ENCODE data around the gene FAM32A.

FAM32A gene

DNA sequence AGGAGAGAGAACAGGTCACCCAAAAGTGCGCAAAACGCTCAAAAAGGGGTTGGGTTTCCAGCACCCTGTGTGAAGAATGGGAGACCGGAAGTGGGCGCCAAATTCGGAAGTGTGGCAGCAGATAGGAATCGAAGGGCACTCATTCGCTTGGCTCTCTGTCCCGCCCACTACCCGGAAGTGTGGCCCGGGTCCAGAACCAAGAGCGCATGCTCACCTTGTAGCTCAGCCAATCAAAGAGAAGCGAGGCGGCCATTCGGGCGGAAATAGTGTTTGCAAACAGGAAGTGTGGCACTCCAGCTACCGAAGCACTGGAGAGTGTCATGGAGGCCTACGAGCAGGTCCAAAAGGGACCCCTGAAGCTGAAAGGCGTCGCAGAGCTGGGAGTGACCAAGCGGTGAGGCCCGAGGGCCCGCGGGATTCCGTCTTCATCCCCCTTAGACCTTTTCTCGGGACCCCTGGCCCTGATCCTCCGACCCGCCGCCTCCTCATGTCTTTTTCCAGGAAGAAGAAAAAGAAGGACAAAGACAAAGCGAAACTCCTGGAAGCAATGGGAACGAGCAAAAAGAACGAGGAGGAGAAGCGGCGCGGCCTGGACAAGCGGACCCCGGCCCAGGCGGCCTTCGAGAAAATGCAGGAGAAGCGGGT is at the start of gene FAM32A:
Gene FAM32A, plus strand, starts transcription at position 288 of the 645 bp plus-strand sequence. Its CDS starts 33 bp downstream, at position 321.
- Mint-ChIP-seq H3K4me1 (ENCODE audit: low read depth) (peaks cover 36% of the 10 kb centered on the region), H3K27me3 (no peaks in the 10 kb centered on the region), H3K27ac (peak within 1 kb of the TSS; percentile 97), H3K9me3 (ENCODE audit: low read depth) (no peaks in the 10 kb centered on the region), H3K4me3 (peak within 1 kb of the TSS; percentile 99), H3K36me3 (peaks cover 3% of the 10 kb centered on the region)

DNA sequence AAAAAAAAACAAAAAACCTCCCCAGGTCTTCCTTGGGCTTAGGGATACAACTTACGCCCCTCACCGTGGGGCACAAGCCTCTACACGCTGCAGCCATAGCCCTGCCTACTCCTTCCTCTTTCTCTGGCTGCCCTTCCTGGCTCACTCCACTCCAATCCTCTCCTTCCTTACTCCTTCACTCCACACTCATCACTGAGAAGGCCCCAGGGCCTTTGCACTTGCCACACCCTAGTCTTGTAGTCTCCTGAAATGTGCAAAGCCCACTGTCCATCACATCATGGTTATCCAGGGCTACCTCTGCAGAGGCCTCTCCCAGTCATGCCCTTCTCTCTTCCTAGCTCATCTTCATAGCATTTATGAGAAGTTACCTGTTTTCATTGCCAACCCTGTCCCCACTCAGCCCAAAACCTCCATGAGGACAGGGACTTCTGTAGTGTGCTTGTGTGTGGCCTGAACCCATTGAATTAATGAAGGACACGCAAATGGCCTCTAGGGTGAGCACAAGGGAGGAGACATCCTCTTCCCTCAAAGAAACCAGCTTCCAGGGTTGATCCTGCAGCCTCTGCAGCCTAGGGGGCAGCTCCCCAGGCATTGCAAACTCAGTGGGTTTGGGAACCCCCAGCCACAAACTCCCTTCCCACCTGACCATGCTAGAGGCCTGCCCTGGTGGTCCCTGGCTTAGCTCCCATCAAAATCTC is 49.6 kb upstream of the FAM32A start:
- no peaks in the 10 kb centered on the region for H3K27me3 Mint-ChIP-seq
- H3K9me3 Mint-ChIP-seq (ENCODE audit: low read depth) = peaks cover 7% of the 10 kb centered on the region
- peaks cover 2% of the 10 kb centered on the region for H3K4me1 Mint-ChIP-seq (ENCODE audit: low read depth)
- no peak overlapping the region for H3K4me3 Mint-ChIP-seq
- no peak overlapping the region for H3K27ac Mint-ChIP-seq
- H3K36me3 Mint-ChIP-seq = peaks cover 16% of the 10 kb centered on the region

DNA sequence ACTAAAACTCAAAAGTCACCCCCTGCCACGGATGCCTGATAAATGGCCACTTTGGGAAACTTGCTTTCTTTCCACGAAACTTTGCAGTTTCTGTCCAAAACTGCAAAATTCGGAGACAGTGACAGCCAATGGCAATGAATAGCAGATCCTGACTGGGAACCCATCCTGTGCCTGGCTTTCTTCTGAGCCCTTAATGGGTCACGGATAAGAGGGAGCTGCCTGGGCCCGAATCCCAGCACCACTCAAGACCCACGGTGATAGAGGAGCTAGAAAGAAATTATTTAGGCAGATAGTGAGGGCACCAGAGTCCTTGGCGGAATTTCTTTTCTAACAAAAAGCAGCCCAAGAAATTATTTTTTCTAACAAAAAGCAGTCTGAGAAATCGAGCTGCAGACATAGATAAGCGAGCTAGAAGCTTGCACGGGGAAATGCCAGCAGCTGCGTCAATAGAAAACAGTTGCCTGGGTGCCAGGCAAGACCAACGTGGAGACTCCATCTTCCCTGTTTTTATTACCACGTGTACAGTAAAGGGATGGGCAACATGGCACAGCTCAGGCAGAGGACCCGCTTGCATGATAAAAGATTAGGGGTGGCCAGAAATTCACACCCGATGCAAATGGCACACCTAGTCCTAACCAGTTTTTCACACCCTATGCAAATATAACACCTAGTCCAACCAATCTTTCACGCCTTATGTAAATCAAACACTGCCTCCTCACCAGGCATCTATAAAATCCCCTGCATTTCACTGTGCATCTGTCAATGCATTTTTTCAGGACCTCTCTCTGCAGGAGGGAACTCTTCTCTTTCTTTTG is 48.8 kb upstream of the FAM32A start:
- Mint-ChIP-seq H3K4me3 (no peak overlapping the region), H3K27me3 (no peaks in the 10 kb centered on the region), H3K27ac (no peak overlapping the region), H3K36me3 (peaks cover 11% of the 10 kb centered on the region), H3K4me1 (ENCODE audit: low read depth) (peaks cover 2% of the 10 kb centered on the region), H3K9me3 (ENCODE audit: low read depth) (peaks cover 3% of the 10 kb centered on the region)

DNA sequence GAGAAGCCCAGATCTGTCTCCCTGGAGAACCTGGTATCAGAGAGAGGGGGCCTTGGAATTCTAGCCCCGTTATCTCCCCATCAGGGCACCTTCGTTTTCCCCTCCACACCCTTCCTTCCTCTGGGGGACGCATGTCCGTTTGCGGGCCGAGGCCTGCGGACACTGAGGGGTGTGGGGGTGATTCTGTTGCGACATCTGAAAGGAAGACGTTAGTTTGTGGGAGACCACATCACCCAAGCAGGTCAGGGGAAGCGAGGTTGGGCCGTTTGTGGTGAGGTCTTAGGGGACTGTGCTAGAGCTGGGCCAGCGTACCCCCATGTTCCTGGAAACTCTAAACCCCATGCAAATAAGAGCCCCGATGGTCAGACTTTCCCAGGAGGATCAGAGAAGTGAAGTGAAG is 45.5 kb upstream of the FAM32A start:
- Mint-ChIP-seq H3K27me3 (no peaks in the 10 kb centered on the region), H3K4me3 (no peak overlapping the region), H3K9me3 (ENCODE audit: low read depth) (no peaks in the 10 kb centered on the region), H3K27ac (no peak overlapping the region), H3K36me3 (no peaks in the 10 kb centered on the region), H3K4me1 (ENCODE audit: low read depth) (peaks cover 13% of the 10 kb centered on the region)

DNA sequence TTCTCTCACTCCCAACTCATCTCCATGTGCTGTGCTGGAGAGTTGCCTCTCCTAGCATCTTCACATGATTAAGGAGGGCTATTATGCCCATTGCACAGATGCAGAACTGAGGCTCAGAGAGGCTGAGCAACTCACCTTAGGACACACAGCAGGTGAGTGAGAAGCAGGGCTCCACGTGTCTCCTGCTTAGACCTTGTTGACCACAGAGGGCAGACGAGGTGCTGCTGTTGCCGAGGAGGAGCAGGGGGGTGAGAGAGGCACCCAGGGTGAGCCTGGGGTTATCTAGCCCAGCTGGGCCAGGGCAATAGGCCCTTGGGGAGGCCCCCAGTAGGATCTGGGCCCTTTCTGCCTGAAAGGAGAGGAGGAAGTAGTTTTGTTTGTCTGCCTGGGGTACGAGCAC is 44.2 kb upstream of the FAM32A start:
- H3K27ac Mint-ChIP-seq = no peak overlapping the region
- H3K36me3 Mint-ChIP-seq = no peaks in the 10 kb centered on the region
- H3K9me3 Mint-ChIP-seq (ENCODE audit: low read depth) = no peaks in the 10 kb centered on the region
- H3K4me1 Mint-ChIP-seq (ENCODE audit: low read depth) = peaks cover 20% of the 10 kb centered on the region
- no peak overlapping the region for H3K4me3 Mint-ChIP-seq
- no peaks in the 10 kb centered on the region for H3K27me3 Mint-ChIP-seq

DNA sequence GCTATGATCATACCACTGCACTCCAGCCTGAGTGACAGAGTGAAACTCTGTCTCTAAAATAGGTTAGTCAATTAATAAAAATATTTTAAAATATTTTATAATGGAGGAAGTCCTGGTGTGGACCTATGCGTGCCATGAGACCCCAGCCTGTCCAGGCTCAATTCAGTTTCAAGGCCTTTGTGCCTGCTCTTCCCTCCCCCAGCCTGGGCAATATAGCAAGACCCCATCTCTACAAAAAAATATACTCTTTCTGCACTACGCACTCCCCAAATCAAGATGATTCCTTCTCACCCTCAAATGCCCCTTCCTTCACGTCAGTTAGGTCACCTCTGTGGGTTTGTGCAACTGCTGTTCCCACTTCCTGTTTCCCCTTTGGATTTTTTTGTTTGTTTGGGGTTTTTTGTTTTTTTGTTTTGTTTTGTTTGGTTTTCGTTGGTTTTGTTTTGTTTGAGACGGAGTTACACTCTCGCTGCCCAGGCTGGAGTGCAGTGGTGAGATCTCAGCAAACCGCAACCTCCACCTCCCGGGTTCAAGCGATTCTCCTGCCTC is 43.1 kb upstream of the FAM32A start:
- Mint-ChIP-seq H3K27ac (no peak overlapping the region), H3K36me3 (no peaks in the 10 kb centered on the region), H3K27me3 (no peaks in the 10 kb centered on the region), H3K4me1 (ENCODE audit: low read depth) (peaks cover 23% of the 10 kb centered on the region), H3K9me3 (ENCODE audit: low read depth) (no peaks in the 10 kb centered on the region), H3K4me3 (no peak overlapping the region)

DNA sequence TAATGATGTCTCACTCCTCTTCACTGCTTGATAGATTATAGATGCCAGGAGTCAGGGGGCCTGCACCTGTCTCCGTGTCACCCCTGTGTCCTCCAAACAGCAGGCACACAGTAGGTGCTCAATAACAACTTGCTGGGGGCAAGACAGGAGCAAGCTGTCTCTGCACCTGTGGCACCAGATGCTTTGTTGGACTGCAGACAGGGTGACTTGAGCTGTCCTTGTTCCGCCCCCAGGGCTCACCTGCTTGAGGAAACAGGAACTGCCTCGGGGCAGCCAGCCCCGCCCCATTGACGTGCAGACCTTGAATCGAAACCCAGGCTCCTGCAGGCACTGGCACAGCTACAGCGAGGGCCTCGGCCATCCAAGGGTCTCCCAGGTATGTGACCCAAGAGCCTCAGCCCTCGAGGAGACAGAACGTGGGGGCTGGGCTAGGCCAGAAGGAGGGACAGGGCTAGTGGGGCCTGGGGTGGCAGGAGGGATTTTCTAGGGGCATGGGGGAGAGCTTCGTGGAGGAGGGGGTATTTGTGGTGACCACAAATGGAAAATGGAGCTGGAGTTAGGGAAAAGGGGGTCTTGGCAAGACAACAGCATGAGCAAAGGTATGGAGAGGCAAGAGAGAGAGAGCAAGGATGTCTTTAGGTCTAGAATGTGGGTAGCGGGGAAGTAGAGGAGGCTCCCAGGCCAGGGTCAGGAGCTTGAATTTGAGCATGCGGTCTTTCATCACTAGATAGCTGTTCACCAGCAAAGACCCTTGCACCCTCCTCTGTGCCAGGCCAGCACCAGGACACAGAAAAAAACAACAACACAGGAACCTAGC is 41.6 kb upstream of the FAM32A start, which contains the start of gene HSH2D:
Gene HSH2D, plus strand, starts transcription at position 287 of the 817 bp plus-strand sequence. CDS start 5,066 bp downstream, outside the sequence.
- Mint-ChIP-seq H3K9me3 (ENCODE audit: low read depth) (no peaks in the 10 kb centered on the region), H3K27me3 (no peaks in the 10 kb centered on the region), H3K4me3 (peak within 1 kb of the TSS; percentile 89), H3K27ac (peak within 1 kb of the TSS; percentile 94), H3K4me1 (ENCODE audit: low read depth) (peaks cover 23% of the 10 kb centered on the region), H3K36me3 (no peaks in the 10 kb centered on the region)

DNA sequence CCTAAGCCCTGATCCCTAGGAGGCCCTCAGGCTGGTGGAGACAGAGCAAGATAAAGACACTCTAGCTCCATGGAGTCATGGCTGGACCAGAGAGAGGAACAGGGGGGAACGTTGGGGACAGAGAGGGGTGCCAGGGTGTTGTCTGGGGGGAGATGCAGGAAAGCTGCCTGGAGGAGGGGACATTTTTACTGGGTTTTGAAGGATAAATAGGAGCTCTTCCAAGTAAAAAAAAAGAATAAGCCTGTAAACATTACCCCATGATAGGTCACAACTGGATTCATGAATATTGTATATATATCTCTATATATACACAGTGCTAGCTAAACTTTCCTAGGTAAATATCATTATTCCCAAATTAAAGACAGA is 41.0 kb upstream of the FAM32A start:
- no peaks in the 10 kb centered on the region for H3K36me3 Mint-ChIP-seq
- peak overlapping the region; percentile 89 for H3K4me3 Mint-ChIP-seq
- H3K27me3 Mint-ChIP-seq = no peaks in the 10 kb centered on the region
- no peaks in the 10 kb centered on the region for H3K9me3 Mint-ChIP-seq (ENCODE audit: low read depth)
- H3K27ac Mint-ChIP-seq = peak overlapping the region; percentile 94
- H3K4me1 Mint-ChIP-seq (ENCODE audit: low read depth) = peaks cover 26% of the 10 kb centered on the region

DNA sequence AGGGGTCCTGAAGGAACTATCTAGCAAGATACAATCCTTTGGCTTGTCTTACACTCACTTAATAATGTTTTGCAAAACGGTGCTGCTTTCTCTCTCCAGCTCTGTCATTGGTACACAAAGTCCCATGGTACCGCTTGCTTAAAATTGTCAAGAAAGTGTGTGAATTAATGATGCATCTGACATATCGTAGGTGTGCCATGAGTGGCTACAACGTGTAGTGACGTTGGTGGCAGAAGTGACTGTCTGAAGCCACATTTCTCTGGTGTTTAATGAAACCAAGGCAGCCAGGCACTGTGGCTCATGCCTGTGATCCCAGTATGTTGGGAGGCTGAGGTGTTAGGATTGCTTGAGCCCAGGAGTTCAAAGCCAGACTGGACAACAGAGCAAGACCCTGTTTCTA is 39.1 kb upstream of the FAM32A start:
- peaks cover 26% of the 10 kb centered on the region for H3K4me1 Mint-ChIP-seq (ENCODE audit: low read depth)
- no peaks in the 10 kb centered on the region for H3K27me3 Mint-ChIP-seq
- peak overlapping the region; percentile 47 for H3K4me3 Mint-ChIP-seq
- no peaks in the 10 kb centered on the region for H3K36me3 Mint-ChIP-seq
- peak overlapping the region; percentile 22 for H3K27ac Mint-ChIP-seq
- no peaks in the 10 kb centered on the region for H3K9me3 Mint-ChIP-seq (ENCODE audit: low read depth)

DNA sequence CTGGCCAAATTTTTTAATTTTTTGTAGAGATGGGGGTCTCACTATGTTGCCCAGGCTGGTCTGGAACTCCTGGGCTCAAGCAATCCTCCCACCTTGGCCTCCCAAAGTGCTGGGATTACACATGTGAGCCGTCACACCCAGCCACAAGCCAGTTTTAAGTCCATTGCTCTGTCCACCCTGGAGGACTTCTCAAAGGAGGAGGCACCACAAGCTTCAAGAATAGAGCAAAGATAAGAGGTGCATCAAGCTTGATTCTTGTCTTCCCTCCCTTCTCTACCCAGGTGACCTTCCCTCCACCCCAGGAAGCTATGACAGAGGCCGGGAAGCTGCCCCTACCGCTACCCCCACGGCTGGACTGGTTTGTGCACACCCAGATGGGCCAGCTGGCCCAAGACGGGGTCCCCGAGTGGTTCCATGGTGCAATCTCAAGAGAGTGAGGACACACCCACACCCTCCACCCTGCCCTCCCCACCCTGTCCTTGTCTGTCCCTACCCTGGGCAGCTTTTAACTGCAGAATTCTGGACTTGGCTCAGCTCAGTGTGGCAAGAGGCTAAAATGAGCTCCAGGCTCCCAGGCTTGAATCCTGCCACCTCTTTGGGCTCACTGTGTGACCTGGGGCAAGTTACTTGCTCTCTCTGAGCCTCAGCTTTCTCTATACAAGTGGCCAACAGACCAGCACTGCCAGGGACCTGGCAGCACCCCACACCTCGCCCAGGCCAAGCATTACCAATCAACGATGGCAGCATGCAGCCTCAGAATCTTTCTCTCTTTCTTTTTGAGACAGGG is 36.6 kb upstream of the FAM32A start:
- no peak overlapping the region for H3K27ac Mint-ChIP-seq
- peaks cover 20% of the 10 kb centered on the region for H3K4me1 Mint-ChIP-seq (ENCODE audit: low read depth)
- H3K36me3 Mint-ChIP-seq = no peaks in the 10 kb centered on the region
- H3K9me3 Mint-ChIP-seq (ENCODE audit: low read depth) = no peaks in the 10 kb centered on the region
- no peaks in the 10 kb centered on the region for H3K27me3 Mint-ChIP-seq
- no peak overlapping the region for H3K4me3 Mint-ChIP-seq

DNA sequence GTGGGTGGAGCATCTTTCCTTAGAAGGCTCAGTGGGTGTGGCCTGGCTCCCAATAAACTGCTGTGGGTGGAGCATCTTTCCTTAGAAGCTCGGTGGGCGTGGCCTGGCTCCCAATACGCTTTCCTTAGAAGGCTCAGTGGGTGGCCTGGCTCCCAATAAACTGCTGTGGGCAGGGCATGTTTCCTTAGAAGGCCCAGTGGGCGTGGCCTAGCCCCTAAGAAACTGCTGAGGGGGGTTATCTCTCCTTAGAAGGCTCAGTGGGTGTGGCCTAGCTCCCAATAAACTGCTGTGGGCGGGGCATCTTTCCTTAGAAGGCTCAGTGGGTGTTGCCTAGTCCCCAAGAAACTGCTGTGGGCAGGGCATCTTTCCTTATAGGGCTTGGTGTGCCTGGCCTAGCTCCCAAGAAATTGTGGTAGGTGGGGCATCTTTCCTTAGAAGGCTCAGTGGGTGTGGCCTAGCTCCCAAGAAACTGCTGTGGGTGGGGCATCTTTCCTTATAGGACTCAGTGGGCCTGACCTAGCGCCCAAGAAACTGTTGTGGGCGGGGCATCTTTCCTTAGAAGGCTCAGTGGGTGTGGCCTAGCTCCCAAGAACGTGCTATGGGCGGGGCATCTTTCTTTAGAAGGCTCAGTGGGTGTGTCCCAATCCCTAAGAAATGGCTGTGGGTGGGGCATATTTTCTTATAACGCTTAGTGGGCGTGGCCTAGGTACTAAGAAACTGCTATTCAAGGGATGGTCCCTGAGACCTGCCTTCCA is 31.5 kb upstream of the FAM32A start:
- Mint-ChIP-seq H3K4me3 (no peak overlapping the region), H3K9me3 (ENCODE audit: low read depth) (no peaks in the 10 kb centered on the region), H3K27ac (no peak overlapping the region), H3K27me3 (no peaks in the 10 kb centered on the region), H3K4me1 (ENCODE audit: low read depth) (peaks cover 2% of the 10 kb centered on the region), H3K36me3 (peaks cover 7% of the 10 kb centered on the region)

DNA sequence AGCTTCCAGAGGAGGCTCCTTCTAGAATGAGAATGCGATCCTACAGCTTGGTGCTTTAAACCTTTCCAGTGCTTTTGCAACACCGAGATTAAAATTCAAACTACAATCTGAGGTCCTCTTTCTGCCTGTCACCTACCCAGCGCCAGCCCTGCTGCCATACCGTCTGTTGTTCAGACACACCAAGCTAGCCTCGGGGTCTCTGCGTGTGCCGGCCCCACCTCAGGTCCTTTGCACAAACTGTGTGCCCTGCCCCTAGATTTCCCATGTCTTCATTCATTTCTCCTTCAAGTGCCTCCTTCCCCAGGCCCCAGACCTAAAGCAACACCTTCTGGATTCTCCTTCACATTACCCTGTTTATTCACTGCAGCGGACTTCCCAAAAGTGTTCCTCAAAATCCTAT is 30.7 kb upstream of the FAM32A start:
- Mint-ChIP-seq H3K27ac (no peak overlapping the region), H3K36me3 (peaks cover 7% of the 10 kb centered on the region), H3K27me3 (no peaks in the 10 kb centered on the region), H3K4me3 (no peak overlapping the region), H3K4me1 (ENCODE audit: low read depth) (no peaks in the 10 kb centered on the region), H3K9me3 (ENCODE audit: low read depth) (no peaks in the 10 kb centered on the region)

DNA sequence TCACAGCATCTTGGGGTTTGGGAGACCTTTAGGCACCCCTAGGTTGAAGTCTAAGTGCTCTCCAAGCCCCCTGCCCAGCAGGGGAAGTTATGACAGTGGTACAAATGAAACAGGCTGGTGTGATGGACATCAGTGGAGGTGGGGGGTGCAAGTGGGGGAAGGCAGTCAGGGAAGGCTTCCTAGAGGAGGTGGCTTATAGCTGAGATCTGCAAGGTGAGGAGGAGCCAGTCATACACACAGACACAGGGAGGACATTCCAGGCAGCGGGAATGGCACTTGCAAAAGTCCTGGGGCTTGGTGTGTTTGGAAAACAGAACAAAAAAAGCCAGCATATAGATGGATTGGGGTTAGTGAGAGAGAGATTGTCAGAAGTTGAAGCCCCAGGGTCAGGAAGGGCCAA is 30.1 kb upstream of the FAM32A start:
- Mint-ChIP-seq H3K4me1 (ENCODE audit: low read depth) (no peaks in the 10 kb centered on the region), H3K27me3 (no peaks in the 10 kb centered on the region), H3K36me3 (peaks cover 7% of the 10 kb centered on the region), H3K27ac (peak overlapping the region; percentile 22), H3K9me3 (ENCODE audit: low read depth) (no peaks in the 10 kb centered on the region), H3K4me3 (no peak overlapping the region)

Measured in activated naive CD8-positive, alpha-beta T cell (primary cell).